ENCODE data around the gene MAP3K8.

- TF ChIP-seq REST (IDR thresholded peaks at IDR 0.05; ENCODE audit: insufficient read depth in 1 of 2, low read depth in 2 of 2, low read length in 2 of 2): no peak
- TF ChIP-seq FOXP2 (optimal IDR thresholded peaks at IDR 0.05; ENCODE audit: borderline replicate concordance, extremely low read depth, extremely low read length, insufficient read depth): no peak
- no peak for TF ChIP-seq POLR2AphosphoS5 (IDR thresholded peaks at IDR 0.05; ENCODE audit: low read depth, low read length)
- TF ChIP-seq SIN3A (IDR thresholded peaks at IDR 0.05; ENCODE audit: borderline replicate concordance, insufficient read depth, low read length): no peak
Observed at GRCh38 chr10:30420766-30421165, 13.2 kb upstream of the MAP3K8 start.
